ENCODE results near the gene PCSK7.

DNA sequence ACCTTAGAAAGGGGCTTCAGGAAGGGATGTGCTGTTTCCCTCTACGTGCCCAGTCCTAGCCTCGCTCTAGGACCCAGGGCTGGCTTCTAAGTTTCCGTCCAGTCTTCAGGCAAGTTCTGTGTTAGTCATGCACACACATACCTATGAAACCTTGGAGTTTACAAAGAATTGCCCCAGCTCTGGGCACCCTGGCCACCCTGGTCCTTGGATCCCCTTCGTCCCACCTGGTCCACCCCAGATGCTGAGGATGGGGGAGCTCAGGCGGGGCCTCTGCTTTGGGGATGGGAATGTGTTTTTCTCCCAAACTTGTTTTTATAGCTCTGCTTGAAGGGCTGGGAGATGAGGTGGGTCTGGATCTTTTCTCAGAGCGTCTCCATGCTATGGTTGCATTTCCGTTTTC is 34.9 kb downstream of the PCSK7 start:
- TF ChIP-seq CTCF (IDR thresholded peaks at IDR 0.05) (no peak), POLR2A (IDR thresholded peaks at IDR 0.05) (no peak)

All from adrenal gland (tissue), 5 donors.